Activated T-cell treated with anti-CD3 and anti-CD28 coated beads, Interleukin-2, amount 50 U/mL, for 1 hour (primary cell): Measurements from ENCODE around the gene SLC5A5.

Experiments used
- DNase-seq: peaks from one replicate; pipeline ENCODE4 v3.0.0-alpha.2; 2020

Gene SLC5A5

DNA sequence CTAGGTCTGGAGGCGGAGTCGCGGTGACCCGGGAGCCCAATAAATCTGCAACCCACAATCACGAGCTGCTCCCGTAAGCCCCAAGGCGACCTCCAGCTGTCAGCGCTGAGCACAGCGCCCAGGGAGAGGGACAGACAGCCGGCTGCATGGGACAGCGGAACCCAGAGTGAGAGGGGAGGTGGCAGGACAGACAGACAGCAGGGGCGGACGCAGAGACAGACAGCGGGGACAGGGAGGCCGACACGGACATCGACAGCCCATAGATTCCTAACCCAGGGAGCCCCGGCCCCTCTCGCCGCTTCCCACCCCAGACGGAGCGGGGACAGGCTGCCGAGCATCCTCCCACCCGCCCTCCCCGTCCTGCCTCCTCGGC lies at the start of gene SLC5A5:
TSS of gene SLC5A5 (plus strand) at position 68 of the 373 bp plus-strand sequence. CDS start 375 bp downstream, outside the sequence.
- no peak for DNase-seq

DNA sequence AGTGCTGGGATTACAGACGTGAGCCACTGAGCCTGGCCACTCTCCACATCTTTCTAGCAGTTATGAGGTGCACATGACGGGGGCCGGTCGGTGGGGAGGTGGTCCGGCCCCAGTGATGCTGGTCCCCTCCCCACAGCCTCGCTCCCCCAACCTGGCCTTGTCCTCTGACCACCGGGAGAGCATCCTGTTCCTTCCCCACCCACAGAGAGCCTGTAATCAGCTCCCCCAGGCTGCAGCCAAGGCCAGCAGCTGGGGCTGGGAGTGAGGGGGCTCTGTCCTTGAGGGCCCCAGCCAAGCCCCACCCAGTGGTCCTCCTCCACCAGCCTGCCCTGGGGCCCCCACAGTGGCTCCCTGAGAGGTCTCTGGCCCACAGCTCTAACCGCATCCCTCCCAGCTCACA lies 47.4 kb upstream of the SLC5A5 start:
- DNase-seq, result no peak

DNA sequence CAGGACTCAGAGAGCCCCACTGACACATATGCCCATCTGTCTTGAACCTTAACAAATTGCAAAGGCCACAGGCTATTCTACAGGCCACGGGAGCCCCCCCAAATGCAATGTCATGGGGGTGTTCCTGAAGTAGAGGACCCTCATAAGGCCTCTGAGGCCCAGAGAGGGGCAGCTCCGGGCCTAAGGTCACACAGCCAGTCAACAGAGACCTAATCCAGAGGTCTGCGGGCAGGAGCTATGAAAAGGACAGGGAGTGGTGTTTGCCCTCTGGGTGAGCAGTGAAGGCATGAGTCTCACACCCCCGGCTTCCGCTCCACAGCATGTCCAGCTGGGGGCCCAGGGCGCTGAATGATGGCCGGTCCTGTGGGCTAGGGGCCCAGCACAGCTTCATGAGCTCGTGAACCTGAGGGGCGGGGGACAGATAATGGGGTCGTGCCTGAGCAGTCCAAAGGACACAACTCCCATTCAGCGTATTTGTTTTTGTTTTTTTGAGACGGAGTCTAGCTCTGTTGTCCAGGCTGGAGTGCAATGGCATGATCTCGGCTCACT lies 45.2 kb upstream of the SLC5A5 start:
- no peak for DNase-seq

DNA sequence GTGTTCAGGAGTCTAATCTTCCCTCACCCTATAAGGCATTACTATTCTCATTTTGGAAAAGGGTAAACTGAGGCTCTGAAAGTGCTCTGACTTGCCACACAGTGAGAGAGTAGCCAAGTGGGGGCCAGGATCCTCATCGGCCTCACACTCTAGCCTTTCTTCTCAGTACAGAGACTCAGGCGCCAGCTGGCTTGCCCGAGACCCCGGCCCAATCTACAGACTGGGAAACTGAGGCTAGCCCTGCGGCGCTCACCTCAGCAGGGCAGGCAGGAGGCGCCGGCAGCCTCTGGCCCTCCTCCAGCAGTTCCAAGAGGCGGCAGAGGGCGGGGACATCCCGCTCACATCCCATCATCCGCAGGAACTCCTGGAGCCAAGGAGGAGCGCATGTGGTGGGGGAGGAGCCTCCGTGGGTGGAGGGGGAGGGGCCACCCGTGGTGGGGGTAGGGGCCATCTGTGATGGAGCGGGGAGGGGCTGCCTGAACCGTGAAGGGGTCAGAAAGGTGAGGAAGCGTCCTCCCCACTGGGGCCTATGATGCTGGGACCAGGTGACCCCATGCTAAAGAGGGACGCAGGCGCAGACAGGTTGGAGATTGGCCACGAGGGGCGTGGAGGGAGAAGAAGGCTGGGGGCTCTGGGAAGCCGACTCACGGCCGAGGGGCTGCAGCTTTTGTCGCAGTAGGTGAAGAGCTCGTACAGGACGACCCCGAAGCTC lies 41.7 kb upstream of the SLC5A5 start:
- no peak for DNase-seq

DNA sequence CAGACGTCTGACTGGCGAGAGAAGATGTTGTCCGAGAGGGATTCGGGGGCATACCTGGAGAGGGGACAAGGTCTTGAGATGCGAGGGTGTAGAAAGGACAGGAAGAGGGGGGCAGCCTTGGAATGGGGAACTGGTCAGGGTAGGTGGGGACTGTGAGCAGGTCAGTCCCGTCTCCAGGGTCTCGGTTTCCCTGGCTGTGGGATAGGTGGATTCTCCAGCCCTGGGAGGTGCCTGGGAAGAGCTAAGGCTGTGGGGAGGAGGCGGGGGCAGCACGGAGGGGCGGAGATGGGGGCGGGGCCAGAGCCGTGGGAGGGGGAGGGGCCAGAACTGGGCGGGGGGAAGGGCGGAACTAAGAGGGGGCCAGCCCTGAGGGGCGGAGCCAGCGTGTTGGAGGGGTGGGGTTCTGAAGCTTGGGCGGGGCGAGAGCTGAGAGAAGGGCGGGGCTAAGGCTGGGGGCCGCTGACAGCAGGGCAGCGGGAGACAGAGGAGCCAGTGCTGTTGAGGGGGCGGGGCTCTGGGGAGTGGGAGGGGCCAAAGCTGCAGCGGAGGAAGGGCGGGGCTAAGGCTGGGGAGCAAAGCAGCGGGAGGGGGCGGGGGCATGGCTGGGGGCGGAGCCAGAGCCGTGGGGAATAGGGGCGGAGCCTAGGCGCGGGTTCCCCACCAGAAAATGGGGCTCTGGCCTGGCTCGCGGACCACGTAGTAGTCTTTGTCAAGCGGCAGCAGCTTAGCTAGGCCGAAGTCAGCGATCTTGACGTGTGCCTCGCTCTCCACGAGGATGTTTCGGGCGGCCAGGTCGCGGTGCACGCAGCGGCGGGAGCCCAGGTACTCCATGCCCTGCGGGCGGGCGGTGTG lies 41.0 kb upstream of the SLC5A5 start:
- DNase-seq, result peak; percentile 51

DNA sequence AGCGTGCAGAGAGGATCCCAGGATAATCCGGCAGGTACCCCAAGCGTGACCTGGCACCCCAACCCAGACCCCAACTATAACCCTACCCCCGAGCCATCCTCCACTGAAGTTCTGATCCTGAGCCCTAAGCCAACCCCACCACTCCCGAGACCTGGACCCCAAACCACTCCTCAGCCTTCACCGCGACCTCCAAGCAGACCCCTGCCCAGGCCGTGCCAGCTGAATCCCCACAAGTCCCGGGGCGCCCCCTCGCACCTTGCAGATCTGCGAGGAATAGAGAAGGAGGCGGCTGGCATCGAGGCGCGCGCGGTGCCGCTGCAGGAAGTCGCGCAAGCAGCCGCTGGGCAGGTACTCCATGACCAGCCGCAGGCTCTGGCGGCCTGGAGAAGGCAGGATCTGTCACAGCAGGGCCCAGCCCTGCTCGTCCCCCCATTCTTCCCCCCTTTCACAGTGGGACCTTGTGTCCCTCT lies 40.3 kb upstream of the SLC5A5 start:
- DNase-seq, result no peak

DNA sequence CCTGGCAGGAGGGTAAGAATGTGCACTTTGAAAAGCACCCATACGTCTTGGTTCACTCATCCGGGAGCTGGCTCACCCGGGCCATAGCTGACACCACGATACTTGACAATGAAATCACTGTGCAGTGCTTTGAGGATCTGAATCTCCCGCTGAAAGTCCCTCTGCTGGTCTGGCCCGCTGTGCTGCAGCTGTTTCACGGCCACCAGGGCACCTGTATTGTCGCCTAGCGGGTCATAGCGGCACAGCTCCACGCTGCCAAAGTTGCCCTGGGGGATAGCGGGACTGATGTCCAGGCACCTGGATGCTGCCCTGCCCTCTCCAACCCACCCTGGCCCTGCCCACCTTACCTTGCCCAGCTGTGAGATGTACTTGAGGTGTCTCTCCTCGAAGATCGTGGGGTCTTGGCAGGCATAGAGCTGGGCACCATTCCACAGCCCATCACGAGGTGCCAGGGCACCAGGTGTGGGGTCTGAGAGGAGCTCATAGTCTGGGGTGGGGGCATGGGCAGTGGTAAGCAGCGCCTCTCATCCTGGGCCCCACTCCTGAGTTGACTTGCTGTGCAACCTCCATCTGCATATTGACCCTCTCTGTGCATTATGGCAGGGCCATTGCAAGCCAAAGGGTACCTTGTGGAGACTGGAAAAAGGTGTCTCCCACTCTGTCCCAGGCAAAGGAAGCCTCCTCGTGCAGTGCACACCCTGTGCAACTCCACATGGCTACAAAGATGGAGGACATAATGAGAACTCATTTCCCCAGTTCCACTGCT lies 39.1 kb upstream of the SLC5A5 start:
- DNase-seq, result no peak

DNA sequence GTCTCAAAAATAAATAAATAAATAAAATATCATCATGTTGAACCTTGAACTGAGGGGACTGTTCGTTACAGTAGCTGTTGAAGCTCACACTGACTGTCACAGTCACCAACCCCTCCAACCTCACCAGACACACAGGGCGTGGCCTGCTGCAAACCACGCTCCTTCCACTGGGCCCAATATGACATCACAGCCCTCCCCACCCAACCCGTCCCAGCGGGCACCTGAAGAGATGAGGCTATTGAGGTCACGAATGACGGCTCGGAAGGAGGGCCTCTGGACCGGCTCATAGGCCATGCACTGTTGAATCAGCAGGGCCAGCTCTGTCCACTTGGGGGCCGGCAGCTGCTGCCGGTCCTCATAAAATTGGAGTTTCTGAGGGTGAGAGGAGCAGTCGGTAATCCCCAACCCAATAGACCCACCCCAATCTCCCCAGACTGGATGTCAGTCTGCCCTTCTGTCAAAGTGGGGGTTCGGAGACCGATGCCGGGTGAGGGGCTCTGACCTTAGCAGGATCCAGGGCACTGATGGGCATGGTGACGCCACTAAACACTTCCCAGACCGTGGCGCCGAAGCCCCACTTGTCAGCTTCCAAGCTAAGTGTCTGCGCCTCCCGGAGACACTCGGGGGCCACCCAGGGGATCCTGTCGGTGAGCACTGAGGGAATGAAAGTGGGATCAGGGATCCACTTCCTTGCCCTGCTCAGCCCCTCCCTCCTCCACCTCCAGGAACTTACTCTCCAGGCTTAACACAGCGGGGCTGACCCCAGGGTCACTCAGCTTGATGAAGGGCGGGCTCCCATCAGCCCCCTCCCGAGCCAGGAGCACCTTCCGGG lies 37.2 kb upstream of the SLC5A5 start:
- no peak for DNase-seq

DNA sequence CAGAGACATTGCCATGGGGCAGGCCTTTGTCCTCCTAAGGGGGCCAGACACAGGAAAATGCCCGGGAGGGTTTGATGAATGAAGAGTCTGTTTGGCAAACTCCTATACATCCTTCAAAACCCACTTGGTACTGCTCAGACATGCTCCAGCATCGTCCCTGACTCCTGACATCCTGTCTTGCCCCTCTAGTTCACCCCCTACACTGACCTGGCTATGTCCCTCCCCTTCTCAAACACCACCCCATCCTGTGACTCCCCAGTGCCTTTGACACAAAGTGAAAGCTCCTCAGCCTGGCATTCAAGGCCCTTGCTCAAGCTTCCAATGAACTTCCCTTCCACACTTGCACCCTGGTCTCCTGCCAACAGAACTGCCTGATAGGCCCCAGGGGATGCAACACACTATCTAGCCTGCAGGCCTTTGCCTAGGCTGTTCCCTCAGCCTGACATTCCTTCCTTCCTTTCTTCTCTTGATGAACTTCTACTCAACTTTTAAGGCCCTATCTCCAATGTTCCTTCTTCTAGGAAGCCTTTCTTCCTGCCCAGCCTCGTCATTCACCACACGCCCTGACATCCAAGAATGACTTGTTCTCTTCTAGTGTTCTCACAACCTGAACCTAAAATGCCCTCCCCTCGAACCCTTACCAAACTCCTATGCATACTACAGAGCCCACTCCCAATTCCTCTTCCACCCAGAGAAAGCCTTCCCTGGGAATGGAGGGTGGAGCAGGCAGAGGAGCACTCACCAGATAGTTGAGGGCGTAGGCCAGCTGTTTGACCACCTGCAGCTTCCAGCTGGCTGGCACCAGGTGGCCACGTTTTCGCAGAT lies 36.4 kb upstream of the SLC5A5 start:
- no peak for DNase-seq

DNA sequence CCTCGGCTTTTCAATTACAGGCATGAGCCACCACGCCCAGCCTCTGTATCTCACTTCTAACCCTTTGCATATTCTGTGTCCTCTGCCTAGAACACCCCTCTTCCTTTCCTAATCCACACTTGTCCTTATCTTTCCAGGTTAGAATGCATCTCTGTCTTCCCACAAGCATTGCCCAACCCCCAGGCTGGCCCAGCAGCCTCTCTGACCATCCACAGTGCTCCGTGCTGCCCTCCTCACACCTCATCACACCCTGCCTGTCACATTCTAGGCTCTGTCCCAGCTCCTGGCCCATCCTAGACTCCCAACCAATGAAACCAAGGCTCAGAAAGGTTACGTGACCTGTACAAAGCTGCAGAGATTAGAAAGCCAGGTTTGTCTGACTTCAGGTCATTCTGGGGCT lies 35.2 kb upstream of the SLC5A5 start:
- no peak for DNase-seq

DNA sequence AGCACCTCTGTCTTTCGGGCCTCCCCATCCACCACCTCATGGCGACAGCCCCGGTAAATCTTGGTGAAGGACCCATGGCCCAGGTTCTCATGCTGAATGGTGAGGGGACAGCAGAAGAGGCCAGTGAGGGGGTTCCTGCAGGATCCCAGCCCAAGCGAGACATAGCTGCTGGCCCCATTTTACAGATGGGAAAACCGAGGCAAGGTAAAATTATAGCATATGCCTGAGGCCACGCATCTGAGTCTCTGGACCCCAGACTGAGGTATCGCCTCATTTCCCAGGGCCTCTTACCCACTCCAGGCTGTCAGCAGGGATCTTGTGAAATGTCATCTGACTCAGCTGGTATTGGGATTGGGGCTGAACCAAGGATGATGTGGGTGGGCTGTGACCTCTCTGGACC lies 33.8 kb upstream of the SLC5A5 start:
- no peak for DNase-seq

DNA sequence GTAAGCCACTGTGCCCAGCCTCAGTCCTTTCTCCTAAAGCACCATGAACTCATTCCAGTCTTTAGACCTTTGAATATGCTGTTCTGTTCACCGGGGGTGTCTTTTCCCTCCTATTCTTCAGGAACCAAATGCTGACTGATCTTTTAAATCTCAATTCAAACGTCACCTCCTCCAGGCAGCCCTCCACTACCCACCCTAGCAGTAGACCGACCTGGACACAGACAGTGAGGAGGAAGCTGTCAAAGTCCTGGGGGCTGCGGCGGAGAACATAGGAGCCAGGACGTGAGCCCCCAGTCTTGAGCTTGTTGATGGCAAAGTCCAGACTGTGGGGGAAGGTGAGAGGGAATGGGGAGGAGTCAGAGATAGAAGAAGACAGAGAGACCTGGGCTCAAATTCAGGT lies 31.7 kb upstream of the SLC5A5 start:
- DNase-seq, result no peak

DNA sequence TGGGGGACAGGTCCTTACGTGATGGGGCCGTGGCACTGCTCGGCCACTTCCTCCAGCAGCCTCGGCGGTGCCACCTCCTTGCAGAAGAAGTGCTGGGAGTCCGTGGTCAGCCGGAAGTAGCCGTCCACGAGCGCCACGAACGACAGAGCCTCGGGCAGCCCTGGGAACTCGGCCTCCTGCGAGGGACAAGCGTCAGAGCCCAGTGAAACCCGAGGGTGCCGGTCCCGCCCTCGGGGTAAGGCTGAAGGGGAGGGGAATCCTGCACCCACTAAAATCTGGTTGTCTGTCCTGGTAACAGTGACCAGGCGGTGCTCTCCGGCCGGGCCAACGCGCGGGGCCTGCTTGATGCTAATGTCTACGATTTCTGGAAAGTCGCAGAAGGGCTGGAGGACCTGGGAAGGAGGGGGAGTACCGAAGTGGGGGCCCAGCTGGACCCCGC lies 30.4 kb upstream of the SLC5A5 start:
- no peak for DNase-seq

DNA sequence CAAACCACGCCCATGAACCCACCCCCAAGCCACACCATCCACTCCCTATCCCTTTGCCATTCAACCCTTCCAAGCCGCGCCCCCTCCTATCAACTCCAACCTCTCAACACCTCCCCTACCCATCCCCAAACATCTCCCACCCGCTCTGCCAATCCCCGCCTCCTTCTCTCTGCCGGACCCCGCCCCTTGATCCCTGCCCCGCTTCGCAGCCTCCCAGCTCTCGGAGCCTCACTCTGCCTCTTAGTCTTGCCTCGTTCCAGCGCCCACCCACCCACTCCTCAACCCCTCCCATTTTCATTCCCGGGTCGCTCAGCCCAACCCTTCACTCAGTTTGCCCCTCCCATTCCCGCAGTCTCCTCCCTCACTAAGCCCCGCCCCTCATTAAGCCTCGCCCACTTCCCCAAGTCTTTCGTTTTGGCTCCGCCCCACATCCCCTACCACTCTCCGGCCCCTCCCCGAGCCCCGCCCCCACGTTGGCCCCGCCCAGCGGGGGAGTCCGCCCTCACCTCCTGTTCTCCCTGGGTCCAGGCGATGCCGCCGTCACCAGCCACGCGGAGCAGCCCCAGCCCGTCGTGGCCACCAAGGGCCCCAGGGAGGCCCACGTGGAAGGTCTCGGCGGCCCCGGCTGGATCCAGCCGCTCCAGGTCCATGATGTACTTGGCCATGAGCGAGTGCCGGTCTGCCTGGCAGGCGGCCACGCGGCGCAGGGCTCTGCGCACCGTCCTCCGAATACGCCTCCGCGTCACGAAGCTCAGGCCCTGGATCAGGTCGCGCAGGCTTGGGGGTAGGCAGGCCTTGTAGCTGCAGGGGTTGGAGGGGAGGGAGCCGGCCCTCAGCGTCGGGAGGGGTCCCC lies 29.7 kb upstream of the SLC5A5 start:
- peak; percentile 55 for DNase-seq

DNA sequence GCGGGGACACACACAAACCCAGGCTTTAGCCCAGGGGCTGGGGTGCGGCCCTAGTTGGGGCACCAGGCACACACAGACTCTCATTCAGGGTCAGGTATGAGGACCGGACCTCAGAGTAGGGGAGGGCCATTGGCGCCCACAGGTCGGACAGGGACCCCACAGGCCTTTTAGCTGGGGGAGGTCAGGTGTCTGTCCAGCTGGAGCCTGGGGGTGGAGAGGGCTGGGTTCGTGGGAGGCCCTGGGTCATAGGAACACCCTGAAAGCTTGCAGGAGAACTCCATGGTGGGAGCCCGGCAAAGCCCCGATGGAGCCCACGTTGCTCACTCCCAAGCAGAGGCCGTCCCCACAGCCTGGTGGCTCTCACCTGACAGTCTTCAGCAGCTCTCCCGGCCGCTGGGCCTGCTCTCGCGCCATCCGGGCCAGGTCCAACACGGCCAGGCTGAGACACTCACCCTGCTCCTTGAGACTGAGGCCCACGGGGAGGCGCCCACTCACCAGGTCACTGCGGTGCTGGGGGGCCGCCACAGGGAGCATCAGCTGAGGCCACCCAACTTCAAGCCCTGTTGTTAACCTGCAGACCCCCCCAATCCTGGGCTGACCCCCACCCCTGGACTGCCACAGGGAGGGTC lies 29.0 kb upstream of the SLC5A5 start:
- no peak for DNase-seq

DNA sequence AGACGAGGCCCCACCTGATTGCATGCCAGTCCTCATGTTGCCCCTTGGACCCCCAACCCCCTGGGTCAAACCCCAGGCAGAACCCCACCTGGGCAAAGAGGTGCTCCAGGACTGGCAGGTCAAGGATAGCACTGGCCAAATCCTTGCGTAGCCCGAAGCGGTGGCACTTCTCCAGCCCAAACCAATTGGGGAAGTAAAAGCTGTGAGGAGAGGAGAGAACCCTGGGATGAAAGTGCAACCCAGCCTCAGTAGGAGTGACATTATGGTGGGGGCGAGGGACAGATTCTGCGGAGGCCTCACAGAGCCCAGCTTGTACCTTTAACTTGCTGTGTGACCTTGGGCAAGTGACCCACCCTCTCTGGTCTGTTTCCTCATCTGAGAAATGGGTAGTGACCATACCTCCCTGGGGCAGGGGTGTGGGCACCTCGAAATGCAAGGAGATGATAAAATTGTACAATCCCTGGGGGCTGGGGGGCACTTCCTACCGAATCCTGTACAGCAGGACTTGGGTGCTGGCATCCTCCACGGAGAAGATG lies 28.4 kb upstream of the SLC5A5 start:
- DNase-seq, result no peak

DNA sequence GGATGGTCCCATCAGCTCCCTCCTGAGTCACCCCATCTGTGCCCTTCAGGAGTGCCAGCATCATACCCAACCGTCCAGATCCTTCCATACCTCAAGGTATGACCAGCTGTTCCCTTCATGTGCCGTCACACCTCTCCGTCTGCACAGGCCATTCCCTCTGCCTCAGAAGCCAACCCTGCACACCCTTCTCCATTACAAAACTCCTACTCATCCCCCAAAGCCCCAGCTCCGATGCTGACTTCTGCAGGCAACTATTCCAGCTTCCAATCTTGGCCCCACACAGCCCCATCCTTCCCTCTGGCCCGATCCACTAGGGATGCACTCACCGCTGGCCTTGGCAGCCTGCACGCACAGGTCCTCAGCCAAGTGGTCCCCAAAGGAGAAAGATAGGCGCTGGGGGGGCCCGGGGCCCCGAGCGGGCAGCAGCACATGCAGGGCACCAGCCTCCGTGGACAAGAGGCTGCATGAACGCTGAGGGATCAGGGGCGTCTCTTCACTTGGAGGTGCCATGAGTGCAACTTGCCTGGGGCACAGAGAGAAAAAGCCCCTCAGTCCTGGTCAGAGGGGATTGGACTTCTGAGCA lies 27.7 kb upstream of the SLC5A5 start:
- DNase-seq, result no peak

DNA sequence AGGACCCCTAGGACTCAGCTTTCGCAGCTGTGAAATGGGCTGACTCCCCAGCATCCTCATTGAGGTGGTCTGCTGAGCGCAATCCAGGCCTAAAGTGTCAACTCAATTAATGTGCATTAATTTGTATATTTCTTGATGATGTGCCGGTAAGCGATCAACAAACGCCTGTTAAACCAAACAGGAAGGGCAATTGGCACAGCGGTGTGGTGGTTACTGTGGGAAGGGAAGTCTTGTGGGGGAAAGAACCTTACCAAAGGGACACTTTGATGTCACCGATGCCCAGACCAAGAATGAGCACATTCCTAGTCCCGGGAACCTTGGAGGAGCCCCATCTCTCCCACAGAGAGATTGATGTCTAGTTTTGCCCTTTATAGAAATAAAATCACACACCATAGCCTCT lies 25.6 kb upstream of the SLC5A5 start:
- DNase-seq, result no peak
